ENCODE data around the gene S100A10.
A peak's percentile ranks its signal among the peaks of the same experiment; 100 is the strongest.

The S100A10 gene

DNA sequence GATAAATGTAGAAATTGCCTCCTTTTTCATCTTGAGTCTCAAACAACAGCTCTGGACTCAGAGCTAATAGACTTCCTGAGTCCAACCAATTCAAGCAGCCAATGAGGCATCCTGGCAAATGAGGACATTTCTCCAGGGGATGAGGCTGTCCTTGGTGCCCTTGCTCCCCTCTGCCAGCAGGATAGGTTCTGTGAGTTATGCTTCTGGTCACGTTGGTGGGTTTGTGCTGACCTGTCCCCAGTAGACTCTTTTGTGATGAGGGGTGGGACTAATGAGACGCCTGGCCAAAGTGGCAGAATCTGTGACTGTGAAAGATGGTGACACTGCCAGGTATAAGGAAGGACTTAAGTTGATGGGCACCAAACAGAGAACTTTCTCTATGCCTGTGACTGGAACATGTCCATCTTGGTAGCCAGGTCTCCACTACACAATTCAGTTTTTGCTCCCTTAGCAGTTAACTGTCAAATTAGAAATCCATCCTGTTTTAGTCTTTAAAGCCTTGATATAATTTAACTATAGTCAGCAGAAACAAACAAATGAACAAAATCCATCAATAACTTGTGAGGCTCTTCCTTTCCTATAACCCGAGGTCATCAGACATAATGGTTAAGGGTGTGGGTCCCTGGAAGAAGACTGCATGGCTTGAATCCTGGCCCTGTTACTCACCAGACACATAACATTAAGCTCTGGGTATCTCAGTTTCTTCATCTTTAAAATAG lies 48.6 kb downstream of the S100A10 start:
- TF ChIP-seq SPI1 (IDR thresholded peaks at IDR 0.05; ENCODE audit: borderline replicate concordance, low read depth) (no peak), CTCF (IDR thresholded peaks at IDR 0.05; ENCODE audit: insufficient read depth, low read length) (no peak), POLR2AphosphoS5 (IDR thresholded peaks at IDR 0.05; ENCODE audit: low read depth) (no peak), GABPA (IDR thresholded peaks at IDR 0.05; ENCODE audit: low read depth) (no peak)
- TF ChIP-seq, protein P1, sequence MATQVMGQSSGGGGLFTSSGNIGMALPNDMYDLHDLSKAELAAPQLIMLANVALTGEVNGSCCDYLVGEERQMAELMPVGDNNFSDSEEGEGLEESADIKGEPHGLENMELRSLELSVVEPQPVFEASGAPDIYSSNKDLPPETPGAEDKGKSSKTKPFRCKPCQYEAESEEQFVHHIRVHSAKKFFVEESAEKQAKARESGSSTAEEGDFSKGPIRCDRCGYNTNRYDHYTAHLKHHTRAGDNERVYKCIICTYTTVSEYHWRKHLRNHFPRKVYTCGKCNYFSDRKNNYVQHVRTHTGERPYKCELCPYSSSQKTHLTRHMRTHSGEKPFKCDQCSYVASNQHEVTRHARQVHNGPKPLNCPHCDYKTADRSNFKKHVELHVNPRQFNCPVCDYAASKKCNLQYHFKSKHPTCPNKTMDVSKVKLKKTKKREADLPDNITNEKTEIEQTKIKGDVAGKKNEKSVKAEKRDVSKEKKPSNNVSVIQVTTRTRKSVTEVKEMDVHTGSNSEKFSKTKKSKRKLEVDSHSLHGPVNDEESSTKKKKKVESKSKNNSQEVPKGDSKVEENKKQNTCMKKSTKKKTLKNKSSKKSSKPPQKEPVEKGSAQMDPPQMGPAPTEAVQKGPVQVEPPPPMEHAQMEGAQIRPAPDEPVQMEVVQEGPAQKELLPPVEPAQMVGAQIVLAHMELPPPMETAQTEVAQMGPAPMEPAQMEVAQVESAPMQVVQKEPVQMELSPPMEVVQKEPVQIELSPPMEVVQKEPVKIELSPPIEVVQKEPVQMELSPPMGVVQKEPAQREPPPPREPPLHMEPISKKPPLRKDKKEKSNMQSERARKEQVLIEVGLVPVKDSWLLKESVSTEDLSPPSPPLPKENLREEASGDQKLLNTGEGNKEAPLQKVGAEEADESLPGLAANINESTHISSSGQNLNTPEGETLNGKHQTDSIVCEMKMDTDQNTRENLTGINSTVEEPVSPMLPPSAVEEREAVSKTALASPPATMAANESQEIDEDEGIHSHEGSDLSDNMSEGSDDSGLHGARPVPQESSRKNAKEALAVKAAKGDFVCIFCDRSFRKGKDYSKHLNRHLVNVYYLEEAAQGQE (IDR thresholded peaks at IDR 0.05; ENCODE audit: insufficient replicate concordance, low read depth), result no peak
- DNase-seq (ENCODE audit: low read depth in 1 of 2, low spot score in 1 of 2), result no peak
- Histone ChIP-seq H3K27ac (replicated peaks) (peak overlapping the region; percentile 74), H3K4me3 (replicated peaks; ENCODE audit: insufficient read depth, low read length) (no peak overlapping the region), H3K27me3 (ENCODE audit: insufficient read depth, poor library complexity, severe bottlenecking) (no peaks in the 10 kb centered on the region)

DNA sequence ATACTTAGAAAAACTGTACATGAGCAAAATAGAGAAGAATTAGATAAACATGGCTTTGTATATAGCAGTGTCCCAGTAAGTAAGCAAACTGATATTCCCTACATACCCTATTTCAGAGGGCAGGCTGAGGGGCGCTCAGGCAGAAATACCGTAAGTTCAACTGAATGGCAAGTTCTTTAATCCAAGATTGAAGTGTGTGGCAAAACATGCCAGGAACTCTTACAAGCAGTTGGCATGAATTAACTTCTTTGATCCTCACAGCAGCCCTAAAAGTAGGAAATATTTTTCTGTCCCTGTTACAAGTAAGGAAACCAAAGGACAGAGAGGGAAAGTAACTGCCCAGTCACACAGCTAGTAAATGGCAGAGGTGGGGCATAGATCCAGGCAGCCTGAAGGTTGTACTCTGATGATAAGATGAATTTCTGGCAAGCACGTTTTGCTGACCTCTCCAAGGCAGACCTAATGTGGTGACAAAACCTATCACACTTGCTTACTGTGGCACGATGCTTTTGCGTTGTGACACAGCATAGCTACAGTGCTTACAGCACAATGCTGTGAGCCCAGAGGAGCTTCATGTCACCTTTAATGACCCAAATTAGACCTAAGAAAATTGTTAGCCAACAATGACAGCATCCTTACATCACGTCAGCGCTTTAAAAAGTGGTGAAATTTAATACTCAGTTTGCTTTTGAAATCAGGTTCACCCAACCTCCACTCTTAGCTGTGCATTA lies 49.4 kb downstream of the S100A10 start:
- TF ChIP-seq POLR2AphosphoS5 (IDR thresholded peaks at IDR 0.05; ENCODE audit: low read depth), result no peak
- TF ChIP-seq SPI1 (IDR thresholded peaks at IDR 0.05; ENCODE audit: borderline replicate concordance, low read depth), result no peak
- TF ChIP-seq, protein P1 (IDR thresholded peaks at IDR 0.05; ENCODE audit: insufficient replicate concordance, low read depth), result no peak
- TF ChIP-seq GABPA (IDR thresholded peaks at IDR 0.05; ENCODE audit: low read depth), result no peak
- TF ChIP-seq CTCF (IDR thresholded peaks at IDR 0.05; ENCODE audit: insufficient read depth, low read length), result no peak
- Histone ChIP-seq H3K27ac (replicated peaks) (peak overlapping the region; percentile 74), H3K27me3 (ENCODE audit: insufficient read depth, poor library complexity, severe bottlenecking) (no peaks in the 10 kb centered on the region), H3K4me3 (replicated peaks; ENCODE audit: insufficient read depth, low read length) (no peak overlapping the region)
- peak; percentile 22 to 45 for DNase-seq (ENCODE audit: low read depth in 1 of 2, low spot score in 1 of 2)

GRCh38 chr1:151943591-151943990 lies 50.1 kb downstream of the S100A10 start:
- TF ChIP-seq, protein P1 (IDR thresholded peaks at IDR 0.05; ENCODE audit: insufficient replicate concordance, low read depth), result no peak
- no peak for TF ChIP-seq POLR2AphosphoS5 (IDR thresholded peaks at IDR 0.05; ENCODE audit: low read depth)
- no peak for TF ChIP-seq GABPA (IDR thresholded peaks at IDR 0.05; ENCODE audit: low read depth)
- no peak for TF ChIP-seq SPI1 (IDR thresholded peaks at IDR 0.05; ENCODE audit: borderline replicate concordance, low read depth)
- TF ChIP-seq CTCF (IDR thresholded peaks at IDR 0.05; ENCODE audit: insufficient read depth, low read length), result no peak
- no peak overlapping the region for H3K27ac ChIP-seq (replicated peaks)
- H3K27me3 ChIP-seq (ENCODE audit: insufficient read depth, poor library complexity, severe bottlenecking), result no peaks in the 10 kb centered on the region
- no peak for DNase-seq (ENCODE audit: low read depth in 1 of 2, low spot score in 1 of 2)
- no peak overlapping the region for H3K4me3 ChIP-seq (replicated peaks; ENCODE audit: insufficient read depth, low read length)
